OCI-LY7 (cell line): Measurements from ENCODE around the gene SLC12A9. TPM values are rescaled to one million over a fixed set of nuclear protein-coding genes. Genes with fewer than 3 reads are reported as not detected.

Experiments used
- BruUV-seq: library from RNA; stranded (reverse); fragments of 400-500 nt; replicated peaks from 2 replicates; lab custom pipeline; 2021; lab: Mats Ljungman, UMichigan
- CTCF ChIA-PET: fragments of 300-600 bp; sonication (Branson Sonifier 250); formaldehyde crosslinking; loops from one replicate; lab custom pipeline; 2022; ENCODE audit warnings: antibody characterized with exemption; ENCODE audit not compliant: unreplicated experiment; lab: Charles Lee
- POLR2A ChIA-PET: fragments of 300-600 bp; sonication (Branson Sonifier 250); formaldehyde crosslinking; loops from one replicate; lab custom pipeline; 2022; ENCODE audit warnings: antibody characterized with exemption; lab: Charles Lee
- DNase-seq: peaks from one replicate; pipeline ENCODE4 v3.0.0-alpha.2; 2015; ENCODE audit warnings: low spot score
- H2AFZ ChIP-seq: fragments of 200-600 bp; sonication (generic), shearing (Covaris generic); 2 replicates; pipeline ENCODE4 v1.6.1; 2014; ENCODE audit warnings: mild to moderate bottlenecking, antibody characterized with exemption, low read length, moderate library complexity
- H3K27ac ChIP-seq: fragments of 200-600 bp; sonication (generic); 2 replicates; pipeline ENCODE4 v1.5.1; 2014; ENCODE audit warnings: mixed run types, low read depth, mild to moderate bottlenecking, moderate library complexity, low read length, inconsistent platforms; ENCODE audit not compliant: poor library complexity, severe bottlenecking
- H3K36me3 ChIP-seq: fragments of 200-600 bp; sonication (generic); 2 replicates; pipeline ENCODE4 v1.6.1; 2014; ENCODE audit warnings: mild to moderate bottlenecking, antibody characterized with exemption, low read length, moderate library complexity, mixed read lengths; ENCODE audit not compliant: insufficient read depth
- H3K4me1 ChIP-seq: fragments of 200-600 bp; sonication (generic); 2 replicates; pipeline ENCODE4 v1.5.1; 2014; ENCODE audit warnings: mild to moderate bottlenecking, low read length; ENCODE audit not compliant: insufficient read depth, poor library complexity, severe bottlenecking
- H3K4me2 ChIP-seq: fragments of 200-600 bp; sonication (generic); 2 replicates; pipeline ENCODE4 v1.6.1; 2014; ENCODE audit warnings: mild to moderate bottlenecking, low read length
- H3K4me3 ChIP-seq: fragments of 200-600 bp; sonication (generic); 2 replicates; pipeline ENCODE4 v1.5.1; 2014; ENCODE audit warnings: mild to moderate bottlenecking, low read depth, low read length; ENCODE audit not compliant: poor library complexity, severe bottlenecking
- H3K79me2 ChIP-seq: fragments of 200-600 bp; sonication (generic); 2 replicates; pipeline ENCODE4 v1.6.1; 2016; ENCODE audit warnings: low read depth, mild to moderate bottlenecking, low read length, moderate library complexity, mixed read lengths; ENCODE audit not compliant: insufficient read depth
- H3K9me2 ChIP-seq: fragments of 200-600 bp; sonication (generic); 2 replicates; pipeline ENCODE4 v1.6.1; 2016; ENCODE audit warnings: mild to moderate bottlenecking, low read length, mixed read lengths; ENCODE audit not compliant: insufficient read depth
- H3K9me3 ChIP-seq: fragments of 200-600 bp; sonication (generic); 2 replicates; pipeline ENCODE4 v1.6.1; 2014; ENCODE audit warnings: mild to moderate bottlenecking, mixed run types, low read length, mixed read lengths
- H4K20me1 ChIP-seq: fragments of 200-600 bp; sonication (generic); 2 replicates; pipeline ENCODE4 v1.6.1; 2014; ENCODE audit warnings: mild to moderate bottlenecking, antibody characterized with exemption, low read length, moderate library complexity, mixed read lengths; ENCODE audit not compliant: insufficient read depth
- EZH2phosphoT487 ChIP-seq: fragments of 200-600 bp; sonication (generic); IDR thresholded peaks from 2 replicates; pipeline ENCODE4 v1.6.1; 2018; ENCODE audit warnings: low read depth, borderline replicate concordance, mild to moderate bottlenecking, mixed run types, antibody characterized with exemption, low read length, moderate library complexity, mixed read lengths
- intact Hi-C: fragments of 100-400 bp; cut with micrococcal nuclease; formaldehyde crosslinking; loops from one replicate; pipeline ENCODE4 v1.10.0; 2022; ENCODE audit not compliant: unreplicated experiment
- total RNA-seq, 2 experiments: library from RNA; depleted of rRNA in 1 of 2; stranded (reverse); fragments of >200 nt in 1 of 2; shearing (Covaris generic) in 1 of 2; gene quantifications; 2 replicates each; pipeline ENCODE4 v1.2.3, GENCODE V29; 2014 to 2022
- TF ChIP-seq, protein P1 (sequence below): fragments of 200-600 bp; sonication (generic); conservative IDR thresholded peaks from 2 replicates; pipeline ENCODE4 v1.5.1; 2014; ENCODE audit warnings: mild to moderate bottlenecking, antibody characterized with exemption, low read length, moderate library complexity, mixed read lengths

The SLC12A9 gene
- total RNA-seq, 2 experiments from 2014 or later: 15.7 to 25.6 TPM

DNA sequence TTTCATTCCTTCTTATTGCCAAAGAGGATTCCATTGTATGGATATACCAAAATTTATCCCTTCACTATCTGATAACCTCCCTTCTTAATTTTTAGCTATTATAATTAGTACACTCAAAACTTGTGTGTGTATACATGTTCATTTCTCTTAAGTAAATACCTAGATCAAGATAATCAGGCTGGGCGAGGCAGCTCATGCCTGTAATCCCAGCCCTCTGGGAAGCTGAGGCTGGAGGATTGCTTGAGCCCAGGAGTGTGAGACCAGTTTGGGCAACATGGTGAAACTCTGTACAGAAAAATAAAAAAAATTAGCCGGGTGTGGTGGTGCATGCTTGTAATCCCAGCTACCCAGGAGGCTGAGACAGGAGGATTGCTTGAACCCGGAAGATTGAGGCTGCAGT is 59.0 kb downstream of the SLC12A9 start:
- H2AFZ ChIP-seq: no peak overlapping the region
- intact Hi-C loops: no loop called here
- no peaks in the 10 kb centered on the region for H4K20me1 ChIP-seq
- no peak overlapping the region for H3K27ac ChIP-seq
- POLR2A ChIA-PET: interaction anchor here (0.7 to 1.2 kb wide), 2 partner anchors 47 to 781 kb away, joined by 5 to 8 read pairs; no protein-coding TSS in a partner anchor
- H3K4me1 ChIP-seq: no peaks in the 10 kb centered on the region
- no peaks in the 10 kb centered on the region for H3K9me2 ChIP-seq
- no peak for TF ChIP-seq EZH2phosphoT487
- TF ChIP-seq, protein P1, sequence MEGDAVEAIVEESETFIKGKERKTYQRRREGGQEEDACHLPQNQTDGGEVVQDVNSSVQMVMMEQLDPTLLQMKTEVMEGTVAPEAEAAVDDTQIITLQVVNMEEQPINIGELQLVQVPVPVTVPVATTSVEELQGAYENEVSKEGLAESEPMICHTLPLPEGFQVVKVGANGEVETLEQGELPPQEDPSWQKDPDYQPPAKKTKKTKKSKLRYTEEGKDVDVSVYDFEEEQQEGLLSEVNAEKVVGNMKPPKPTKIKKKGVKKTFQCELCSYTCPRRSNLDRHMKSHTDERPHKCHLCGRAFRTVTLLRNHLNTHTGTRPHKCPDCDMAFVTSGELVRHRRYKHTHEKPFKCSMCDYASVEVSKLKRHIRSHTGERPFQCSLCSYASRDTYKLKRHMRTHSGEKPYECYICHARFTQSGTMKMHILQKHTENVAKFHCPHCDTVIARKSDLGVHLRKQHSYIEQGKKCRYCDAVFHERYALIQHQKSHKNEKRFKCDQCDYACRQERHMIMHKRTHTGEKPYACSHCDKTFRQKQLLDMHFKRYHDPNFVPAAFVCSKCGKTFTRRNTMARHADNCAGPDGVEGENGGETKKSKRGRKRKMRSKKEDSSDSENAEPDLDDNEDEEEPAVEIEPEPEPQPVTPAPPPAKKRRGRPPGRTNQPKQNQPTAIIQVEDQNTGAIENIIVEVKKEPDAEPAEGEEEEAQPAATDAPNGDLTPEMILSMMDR: no peak
- no peaks in the 10 kb centered on the region for H3K79me2 ChIP-seq
- DNase-seq: no peak
- no peaks in the 10 kb centered on the region for H3K36me3 ChIP-seq
- no TSS peak for BruUV-seq
- H3K4me3 ChIP-seq: no peak overlapping the region
- CTCF ChIA-PET: no interaction called here
- H3K9me3 ChIP-seq: no peaks in the 10 kb centered on the region
- H3K4me2 ChIP-seq: no peak overlapping the region

- no peaks in the 10 kb centered on the region for H3K36me3 ChIP-seq
- H4K20me1 ChIP-seq: no peaks in the 10 kb centered on the region
- ChIA-PET POLR2A (no interaction called here), CTCF (no interaction called here)
- no TSS peak for BruUV-seq
- H2AFZ ChIP-seq: no peak overlapping the region
- no peak for DNase-seq
- no peaks in the 10 kb centered on the region for H3K9me2 ChIP-seq
- H3K4me1 ChIP-seq: no peaks in the 10 kb centered on the region
- intact Hi-C loops: no loop called here
- no peak overlapping the region for H3K4me3 ChIP-seq
- TF ChIP-seq, protein P1: no peak
- TF ChIP-seq EZH2phosphoT487: no peak
- no peaks in the 10 kb centered on the region for H3K9me3 ChIP-seq
- no peak overlapping the region for H3K27ac ChIP-seq
- H3K4me2 ChIP-seq: no peak overlapping the region
- no peaks in the 10 kb centered on the region for H3K79me2 ChIP-seq
These were observed 61.8 kb downstream of the SLC12A9 start for GRCh38 chr7:100914208-100914878.

DNA sequence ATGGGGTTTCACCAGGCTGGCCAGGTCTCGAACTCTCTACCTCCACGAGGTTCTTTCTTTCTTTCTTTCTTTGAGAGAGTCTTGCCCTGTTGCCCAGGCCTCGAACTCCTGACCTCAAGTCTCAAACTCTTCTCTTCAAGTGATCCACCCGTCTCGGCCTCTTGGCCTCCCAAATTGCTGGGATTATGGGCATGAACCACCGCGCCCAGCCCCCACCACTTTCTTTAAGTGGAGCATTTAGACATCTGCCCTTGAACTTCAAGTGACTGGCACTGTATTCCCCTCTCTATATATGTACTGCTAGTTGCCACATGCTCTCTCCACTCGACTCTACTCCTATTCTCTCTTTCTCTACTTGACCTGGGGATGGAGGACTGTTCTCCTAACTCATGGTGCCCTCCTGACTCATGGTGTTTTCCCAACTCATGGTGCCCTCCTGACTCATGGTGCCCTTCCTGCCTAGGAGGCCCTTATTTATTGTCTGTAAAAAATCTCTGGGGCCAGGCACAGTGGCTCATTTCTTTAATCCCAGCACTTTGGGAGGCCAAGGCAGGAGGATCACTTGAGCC is 62.5 kb downstream of the SLC12A9 start:
- TF ChIP-seq, protein P1: no peak
- no peak for TF ChIP-seq EZH2phosphoT487
- Histone ChIP-seq H3K36me3 (no peaks in the 10 kb centered on the region), H3K4me3 (no peak overlapping the region), H3K79me2 (no peaks in the 10 kb centered on the region), H3K27ac (no peak overlapping the region), H3K9me3 (no peaks in the 10 kb centered on the region), H4K20me1 (no peaks in the 10 kb centered on the region), H3K4me2 (no peak overlapping the region), H2AFZ (no peak overlapping the region), H3K9me2 (no peaks in the 10 kb centered on the region), H3K4me1 (no peaks in the 10 kb centered on the region)
- CTCF ChIA-PET: no interaction called here
- POLR2A ChIA-PET: no interaction called here
- no TSS peak for BruUV-seq
- no peak for DNase-seq
- intact Hi-C loops: no loop called here
